ENCODE results near the gene ZGRF1. TPM values are rescaled to one million over a fixed set of nuclear protein-coding genes. Genes with fewer than 3 reads are reported as not detected.
"Not testable (repeated sequence)": the region's sequence is repeated elsewhere in the genome, so short reads cannot be mapped to it uniquely, and the experiment has no call there.

ZGRF1 gene
- total RNA-seq, 4 donors from 2014 or later: 2.5 to 9.4 (median 6.5) TPM

DNA sequence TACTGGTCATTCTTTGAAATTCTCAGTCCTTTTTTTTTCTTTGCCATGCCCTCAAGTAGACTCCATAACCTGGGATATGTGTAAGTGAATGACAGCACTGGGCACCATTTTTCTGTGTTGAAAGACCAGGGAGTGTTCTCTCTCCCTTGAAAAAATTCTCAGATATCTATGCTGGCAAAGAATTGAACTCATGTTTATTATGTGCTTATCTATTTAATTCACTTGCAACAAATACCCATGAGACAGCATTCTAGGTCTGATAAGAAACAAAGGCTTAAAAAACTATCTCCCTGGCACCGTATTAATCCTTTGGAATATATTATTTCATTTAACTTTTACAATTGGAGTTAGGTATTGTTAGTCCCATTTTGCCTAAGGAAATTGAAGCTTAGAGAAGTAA, 37.0 kb upstream of the ZGRF1 start:
- Histone ChIP-seq H3K27ac (no peak overlapping the region), H3K9me3 (no peaks in the 10 kb centered on the region), H3K27me3 (no peaks in the 10 kb centered on the region), H3K36me3 (no peaks in the 10 kb centered on the region), H3K4me1 (no peaks in the 10 kb centered on the region), H3K4me3 (no peak overlapping the region)
- WGBS, 2 donors: 80 to 82% methylated on average over 1 of the region's 1 CpG
- DNase-seq (ENCODE audit: low spot score in 2 of 2): no peak
- TF ChIP-seq POLR2A (IDR thresholded peaks at IDR 0.05): no peak

DNA sequence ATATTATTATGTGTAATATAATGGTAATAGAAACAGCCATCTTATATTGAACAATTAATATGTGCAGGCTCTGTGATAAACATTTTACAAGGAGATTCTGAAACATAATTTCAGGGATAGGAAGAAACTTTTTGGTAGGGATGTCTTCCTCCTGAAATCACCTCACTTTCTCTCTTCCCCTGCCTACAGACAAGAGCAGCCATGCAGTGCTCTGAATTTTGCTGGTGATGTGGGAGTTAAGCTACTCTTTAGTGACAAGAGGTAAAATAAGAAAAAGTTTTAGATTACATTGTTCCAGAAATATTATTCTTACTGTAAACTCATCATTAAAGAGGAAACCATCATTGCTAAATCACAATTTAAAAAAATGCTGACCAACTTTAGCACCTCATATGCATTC, 36.4 kb upstream of the ZGRF1 start:
- Histone ChIP-seq H3K4me1 (no peaks in the 10 kb centered on the region), H3K27me3 (no peaks in the 10 kb centered on the region), H3K36me3 (no peaks in the 10 kb centered on the region), H3K9me3 (no peaks in the 10 kb centered on the region), H3K27ac (no peak overlapping the region), H3K4me3 (no peak overlapping the region)
- no peak for DNase-seq (ENCODE audit: low spot score in 2 of 2)
- TF ChIP-seq EP300 (IDR thresholded peaks at IDR 0.05) (no peak), POLR2A (IDR thresholded peaks at IDR 0.05) (no peak)
- TF ChIP-seq, protein P1, sequence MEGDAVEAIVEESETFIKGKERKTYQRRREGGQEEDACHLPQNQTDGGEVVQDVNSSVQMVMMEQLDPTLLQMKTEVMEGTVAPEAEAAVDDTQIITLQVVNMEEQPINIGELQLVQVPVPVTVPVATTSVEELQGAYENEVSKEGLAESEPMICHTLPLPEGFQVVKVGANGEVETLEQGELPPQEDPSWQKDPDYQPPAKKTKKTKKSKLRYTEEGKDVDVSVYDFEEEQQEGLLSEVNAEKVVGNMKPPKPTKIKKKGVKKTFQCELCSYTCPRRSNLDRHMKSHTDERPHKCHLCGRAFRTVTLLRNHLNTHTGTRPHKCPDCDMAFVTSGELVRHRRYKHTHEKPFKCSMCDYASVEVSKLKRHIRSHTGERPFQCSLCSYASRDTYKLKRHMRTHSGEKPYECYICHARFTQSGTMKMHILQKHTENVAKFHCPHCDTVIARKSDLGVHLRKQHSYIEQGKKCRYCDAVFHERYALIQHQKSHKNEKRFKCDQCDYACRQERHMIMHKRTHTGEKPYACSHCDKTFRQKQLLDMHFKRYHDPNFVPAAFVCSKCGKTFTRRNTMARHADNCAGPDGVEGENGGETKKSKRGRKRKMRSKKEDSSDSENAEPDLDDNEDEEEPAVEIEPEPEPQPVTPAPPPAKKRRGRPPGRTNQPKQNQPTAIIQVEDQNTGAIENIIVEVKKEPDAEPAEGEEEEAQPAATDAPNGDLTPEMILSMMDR (IDR thresholded peaks at IDR 0.05): no peak

DNA sequence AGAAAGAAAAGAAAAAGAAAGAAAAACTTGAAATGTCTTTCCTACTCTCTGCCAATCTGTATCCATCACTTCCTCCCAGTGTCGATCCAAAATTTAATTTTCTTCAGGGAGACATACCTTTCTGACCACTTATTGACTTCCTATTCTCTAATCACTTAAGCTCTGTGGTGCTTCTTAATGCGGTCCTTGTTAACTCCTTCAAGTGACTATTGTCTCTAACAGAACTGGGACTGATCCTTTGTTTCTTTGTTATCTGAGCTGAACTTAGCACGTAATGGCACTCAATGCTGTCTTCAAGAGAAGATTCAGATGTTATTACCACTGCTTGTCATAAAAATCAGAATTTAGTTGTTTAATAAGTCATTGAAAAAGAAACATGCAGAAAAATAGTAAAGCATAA, 31.4 kb upstream of the ZGRF1 start:
- H3K27ac ChIP-seq: no peak overlapping the region
- DNase-seq (ENCODE audit: low spot score in 2 of 2): no peak

DNA sequence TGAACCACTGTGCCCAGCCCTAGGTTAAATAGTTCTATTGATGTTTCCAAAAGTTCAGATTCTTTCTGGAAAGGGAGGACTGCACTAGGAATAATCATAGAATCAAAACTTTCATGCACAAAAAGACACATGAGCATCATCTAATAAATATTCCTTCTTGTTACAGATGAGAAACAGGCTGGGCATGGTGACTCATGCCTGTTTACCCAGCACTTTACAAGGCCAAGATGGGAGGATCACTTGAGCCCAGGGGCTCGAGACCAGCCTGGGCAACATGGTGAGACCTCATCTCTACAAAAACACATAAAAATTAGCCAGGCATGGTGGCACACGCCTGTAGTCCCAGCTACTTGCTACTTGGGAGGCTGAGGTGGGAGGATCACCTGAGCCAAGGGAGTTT, 27.9 kb upstream of the ZGRF1 start:
- 83 to 92% methylated on average over 2 of the region's 2 CpGs for WGBS, 2 donors
- DNase-seq (ENCODE audit: low spot score in 2 of 2): no peak
- TF ChIP-seq, protein P1 (IDR thresholded peaks at IDR 0.05): no peak
- no peak for TF ChIP-seq POLR2A (IDR thresholded peaks at IDR 0.05)
- TF ChIP-seq EP300 (IDR thresholded peaks at IDR 0.05): no peak
- Histone ChIP-seq H3K27me3 (no peaks in the 10 kb centered on the region), H3K36me3 (peaks cover 0 to 18% (median 0%) of the 10 kb centered on the region in 3 donors), H3K4me1 (no peaks in the 10 kb centered on the region), H3K9me3 (no peaks in the 10 kb centered on the region), H3K27ac (no peak overlapping the region), H3K4me3 (no peak overlapping the region)

More for the DNA sequence above, 31.4 kb upstream of the ZGRF1 start:
- WGBS, 2 donors: 78 to 81% methylated on average over 3 of the region's 3 CpGs
- no peaks in the 10 kb centered on the region for H3K9me3 ChIP-seq
- TF ChIP-seq POLR2A (IDR thresholded peaks at IDR 0.05) (no peak), EP300 (IDR thresholded peaks at IDR 0.05) (no peak)
- TF ChIP-seq, protein P1 (IDR thresholded peaks at IDR 0.05): no peak
- H3K36me3 ChIP-seq: peaks cover 0 to 9% (median 0%) of the 10 kb centered on the region in 3 donors
- no peak overlapping the region for H3K4me3 ChIP-seq
- no peaks in the 10 kb centered on the region for H3K27me3 ChIP-seq
- no peaks in the 10 kb centered on the region for H3K4me1 ChIP-seq

DNA sequence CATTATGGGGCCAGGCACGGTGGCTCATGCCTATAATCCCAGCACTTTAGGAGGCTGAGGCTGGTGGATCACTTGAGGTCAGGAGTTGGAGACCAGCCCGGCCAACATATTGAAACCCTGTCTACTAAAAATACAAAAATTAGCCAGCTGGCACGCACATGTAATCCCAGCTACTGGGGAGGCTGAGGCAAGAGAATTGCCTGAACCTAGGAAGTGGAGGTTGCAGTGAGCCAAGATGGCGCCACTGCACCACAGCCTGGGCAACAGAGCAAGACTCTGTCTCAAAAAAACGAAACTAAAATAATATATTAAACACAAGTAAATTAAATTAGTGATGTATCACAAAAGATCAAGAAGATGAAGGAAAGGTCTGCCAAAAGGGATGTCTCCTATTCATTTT, 19.4 kb upstream of the ZGRF1 start:
- H3K36me3 ChIP-seq: peaks cover 2 to 91% (median 19%) of the 10 kb centered on the region in 3 donors
- not testable (repeated sequence) for H3K4me3 ChIP-seq; H3K4me1 ChIP-seq; H3K27ac ChIP-seq; H3K9me3 ChIP-seq; DNase-seq (ENCODE audit: low spot score in 2 of 2); H3K27me3 ChIP-seq
- WGBS, 2 donors: 87% methylated on average over 5 of the region's 5 CpGs

DNA sequence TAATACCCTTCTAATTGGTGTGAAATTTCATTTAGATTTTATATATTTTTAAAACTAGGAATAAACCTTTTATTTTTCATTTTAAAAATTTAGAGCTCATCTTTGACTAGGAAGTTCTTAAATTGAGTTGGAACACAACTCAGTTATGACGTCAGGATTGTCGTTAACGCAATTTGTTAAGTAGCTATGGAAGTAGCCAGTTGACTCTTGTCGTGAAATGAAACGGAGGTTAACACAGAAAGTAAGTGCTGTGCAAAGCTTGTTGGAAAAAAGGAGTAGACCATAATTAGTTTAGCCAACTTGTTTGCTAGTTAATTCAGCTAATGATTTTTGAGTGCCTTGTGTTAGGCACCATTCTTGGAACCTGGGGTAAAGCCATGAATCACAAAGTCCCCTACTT, 18.6 kb upstream of the ZGRF1 start:
- TF ChIP-seq POLR2A (IDR thresholded peaks at IDR 0.05): no peak
- TF ChIP-seq, protein P1 (IDR thresholded peaks at IDR 0.05): no peak
- TF ChIP-seq EP300 (IDR thresholded peaks at IDR 0.05): no peak
- no peaks in the 10 kb centered on the region for H3K9me3 ChIP-seq
- no peak for DNase-seq (ENCODE audit: low spot score in 2 of 2)
- no peaks in the 10 kb centered on the region for H3K4me1 ChIP-seq
- WGBS, 2 donors: 78% methylated on average over 5 of the region's 5 CpGs
- peaks cover 2 to 95% (median 19%) of the 10 kb centered on the region in 3 donors for H3K36me3 ChIP-seq
- H3K27ac ChIP-seq: no peak overlapping the region
- no peak overlapping the region for H3K4me3 ChIP-seq
- H3K27me3 ChIP-seq: no peaks in the 10 kb centered on the region

Measured in tibial nerve (tissue), 4 donors.